CD14-positive monocyte (primary cell): ENCODE results near the gene IFT122. TPM values are rescaled to one million over a fixed set of nuclear protein-coding genes. Genes with fewer than 3 reads are reported as not detected.

Experiments used
- DNase-seq, 3 donors: peaks; one replicate each; pipeline ENCODE4 v3.0.0-alpha.2; 2011 to 2022
- H2AFZ ChIP-seq: 2 replicates; pipeline ENCODE4 v1.6.0; 2012; ENCODE audit warnings: mild to moderate bottlenecking, low read depth, low read length, inconsistent platforms; ENCODE audit not compliant: insufficient read depth, poor library complexity, severe bottlenecking
- H3K27ac ChIP-seq, 2 donors: 1 replicate in 1 of 2; 2 replicates in 1 of 2; pipeline ENCODE4 v1.5.1; 2012 to 2013; ENCODE audit warnings: low read length in 2 of 2, control low read depth in 1 of 2, inconsistent platforms in 1 of 2, low read depth in 1 of 2, mild to moderate bottlenecking in 1 of 2
- H3K27me3 ChIP-seq, 2 donors: one replicate each; pipeline versions ENCODE4 v1.6.0 to v1.6.1; 2011 to 2013; ENCODE audit warnings: low read length in 2 of 2; ENCODE audit not compliant: control insufficient read depth in 2 of 2, insufficient read depth in 2 of 2
- H3K36me3 ChIP-seq, 2 donors: replicated peaks in 1 of 2; 1 replicate in 1 of 2; 2 replicates in 1 of 2; pipeline versions ENCODE4 v1.5.1 to v1.6.1; 2012 to 2013; ENCODE audit warnings: low read length in 2 of 2, control low read depth in 1 of 2, inconsistent platforms in 1 of 2, mild to moderate bottlenecking in 1 of 2; ENCODE audit not compliant: insufficient read depth in 2 of 2, control insufficient read depth in 1 of 2
- H3K4me1 ChIP-seq, 2 donors: 1 replicate in 1 of 2; 2 replicates in 1 of 2; pipeline versions ENCODE4 v1.5.1 to v1.6.1; 2012 to 2013; ENCODE audit warnings: low read length in 2 of 2, control low read depth in 1 of 2, inconsistent platforms in 1 of 2, mild to moderate bottlenecking in 1 of 2, moderate library complexity in 1 of 2; ENCODE audit not compliant: insufficient read depth in 2 of 2, control insufficient read depth in 1 of 2
- H3K4me2 ChIP-seq: replicated peaks from 2 replicates; pipeline ENCODE3; 2012; ENCODE audit warnings: low read length, moderate library complexity, mild to moderate bottlenecking; ENCODE audit not compliant: poor library complexity, severe bottlenecking; ENCODE audit errors: extremely low read depth
- H3K4me3 ChIP-seq, 3 experiments: fragments of 200-600 bp in 1 of 3; sonication (generic) in 1 of 3; replicated peaks in 1 of 3; 1 replicate in 2 of 3; 2 replicates in 1 of 3; pipeline ENCODE4 v1.5.1; 2011 to 2013; ENCODE audit warnings: low read length in 3 of 3, mild to moderate bottlenecking in 3 of 3, control low read depth in 2 of 3, low read depth in 2 of 3, inconsistent platforms in 1 of 3, moderate library complexity in 1 of 3
- H3K79me2 ChIP-seq: 2 replicates; pipeline ENCODE4 v1.6.0; 2012; ENCODE audit warnings: mild to moderate bottlenecking, control low read depth, inconsistent platforms, low read length, moderate library complexity; ENCODE audit not compliant: insufficient read depth
- H3K9ac ChIP-seq: 2 replicates; pipeline ENCODE4 v1.6.0; 2017; ENCODE audit warnings: low read length, mild to moderate bottlenecking; ENCODE audit not compliant: insufficient read depth, poor library complexity, severe bottlenecking
- H3K9me3 ChIP-seq, 2 donors: replicated peaks in 1 of 2; 1 replicate in 1 of 2; 2 replicates in 1 of 2; pipeline versions ENCODE4 v1.5.1 to v1.6.1; 2012 to 2013; ENCODE audit warnings: low read length in 2 of 2, control low read depth in 1 of 2; ENCODE audit not compliant: control insufficient read depth in 1 of 2, insufficient read depth in 1 of 2
- H4K20me1 ChIP-seq: 2 replicates; pipeline ENCODE4 v1.6.0; 2012; ENCODE audit warnings: mild to moderate bottlenecking, low read length, control low read depth, moderate library complexity; ENCODE audit not compliant: insufficient read depth
- H3K27ac Mint-ChIP-seq, 7 donors: one replicate each; pipeline ENCODE4 v1.8.0; 2020; ENCODE audit warnings: mild to moderate bottlenecking in 7 of 7, mixed read lengths in 7 of 7, moderate library complexity in 6 of 7, inconsistent platforms in 2 of 7
- H3K27me3 Mint-ChIP-seq, 3 donors: one replicate each; pipeline ENCODE4 v1.8.0; 2021 to 2022; ENCODE audit warnings: low read depth in 3 of 3, mild to moderate bottlenecking in 3 of 3, mixed read lengths in 3 of 3, moderate library complexity in 3 of 3, inconsistent platforms in 1 of 3
- H3K36me3 Mint-ChIP-seq, 2 donors: one replicate each; pipeline ENCODE4 v1.8.0; 2020; ENCODE audit warnings: mixed read lengths in 2 of 2, inconsistent platforms in 1 of 2, mild to moderate bottlenecking in 1 of 2
- H3K4me1 Mint-ChIP-seq: one replicate; pipeline ENCODE4 v1.8.0; 2020; ENCODE audit warnings: mild to moderate bottlenecking, mixed read lengths
- H3K4me3 Mint-ChIP-seq, 2 donors: one replicate each; pipeline ENCODE4 v1.8.0; 2020; ENCODE audit warnings: mild to moderate bottlenecking in 2 of 2, mixed read lengths in 2 of 2, moderate library complexity in 1 of 2
- H3K9me3 Mint-ChIP-seq, 7 donors: one replicate each; pipeline ENCODE4 v1.8.0; 2020 to 2022; ENCODE audit warnings: mixed read lengths in 7 of 7, mild to moderate bottlenecking in 6 of 7, moderate library complexity in 6 of 7, inconsistent platforms in 2 of 7
- WGBS: methylation state at CpG from one replicate; pipeline ENCODE4 v1.1.5; 2013; ENCODE audit warnings: missing lambda C conversion rate; ENCODE audit not compliant: insufficient coverage; 5-methylcytosine and 5-hydroxymethylcytosine counted together
- intact Hi-C, 2 donors: fragments of 100-400 bp; cut with micrococcal nuclease; formaldehyde crosslinking; loops; one replicate each; pipeline versions ENCODE4 v1.15.0 to v1.15.1; 2023
- polyA plus RNA-seq, 3 donors: library from polyadenylated mRNA; depleted of rRNA in 1 of 3; unstranded in 2 of 3; stranded (reverse) in 1 of 3; fragments of 300-500 nt in 2 of 3; fragments of >200 nt in 1 of 3; fragmentation: Illumina TruSeq in 2 of 3; gene quantifications; 1 replicate in 2 of 3; 2 replicates in 1 of 3; pipeline ENCODE4 v1.2.3, GENCODE V29; 2012 to 2021
- TF ChIP-seq, protein P1 (sequence below): fragments of 200-600 bp; IDR thresholded peaks from one replicate; pipeline ENCODE4 v1.8.0; 2022; ENCODE audit warnings: antibody characterized with exemption, mild to moderate bottlenecking

IFT122 gene
- polyA plus RNA-seq, 3 donors = 3.3 to 12.2 (median 3.6) TPM

DNA sequence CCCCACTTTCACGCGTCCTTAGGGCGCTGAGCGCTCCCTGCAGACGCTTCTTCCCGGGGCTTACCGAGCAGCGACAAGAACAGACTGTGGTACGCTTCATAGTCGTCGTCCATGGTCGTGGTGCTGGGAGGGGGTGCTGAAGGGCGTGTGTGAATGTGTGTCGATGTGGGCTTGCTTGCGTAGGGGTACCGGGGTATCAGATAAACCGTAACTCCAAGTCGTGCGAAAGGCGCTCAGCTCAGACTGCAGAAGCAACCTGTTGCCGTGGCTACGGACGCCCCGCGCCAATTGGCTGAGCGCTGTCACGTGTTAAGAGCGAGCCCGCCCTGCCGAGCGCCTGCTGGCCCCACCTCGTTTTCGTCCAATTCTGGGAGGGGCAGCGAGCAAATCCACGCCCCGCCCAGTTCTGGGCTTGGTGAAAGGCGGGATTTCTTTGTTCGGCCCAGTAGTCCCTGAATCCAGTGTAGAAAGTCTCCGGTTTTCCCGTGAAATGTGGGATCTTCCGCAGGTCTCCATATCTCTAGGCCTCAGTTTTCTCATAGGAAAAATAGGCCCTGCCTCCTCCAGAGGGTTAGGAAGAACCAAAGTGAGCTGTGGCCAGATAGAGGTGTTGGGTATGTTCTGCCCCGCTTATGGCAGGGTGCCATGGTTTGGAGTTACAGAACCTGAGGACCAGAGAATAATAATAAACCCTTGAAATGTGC lies 11.5 kb upstream of the IFT122 start, which contains the start of gene EFCAB12:
Gene EFCAB12 (minus strand): TSS at position 261 of the 704 bp plus-strand sequence. CDS start 148 bp downstream, at position 113.
- H3K9ac ChIP-seq = no peak within 1 kb of the TSS

DNA sequence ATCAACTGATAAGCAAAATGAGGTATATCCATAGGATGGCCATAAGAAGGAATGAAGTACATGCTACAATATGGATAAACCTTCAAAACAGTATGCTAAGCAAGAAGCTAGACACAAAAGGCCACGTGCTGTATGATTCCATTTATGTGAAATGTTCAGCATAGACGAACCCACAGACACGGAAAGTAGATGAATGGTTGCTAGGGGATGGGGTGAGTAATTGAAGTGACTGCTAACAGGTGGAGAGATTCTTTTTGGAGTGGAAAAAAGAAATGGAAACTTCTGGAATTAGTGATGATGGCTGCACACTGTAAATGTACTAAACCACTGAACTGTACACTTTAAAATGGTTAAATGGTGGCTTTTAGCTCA lies 11.0 kb upstream of the IFT122 start:
- peaks cover 13% of the 10 kb centered on the region for H3K79me2 ChIP-seq
- H3K9me3 ChIP-seq = peaks cover 7 to 16% of the 10 kb centered on the region in 2 donors
- TF ChIP-seq, protein P1, sequence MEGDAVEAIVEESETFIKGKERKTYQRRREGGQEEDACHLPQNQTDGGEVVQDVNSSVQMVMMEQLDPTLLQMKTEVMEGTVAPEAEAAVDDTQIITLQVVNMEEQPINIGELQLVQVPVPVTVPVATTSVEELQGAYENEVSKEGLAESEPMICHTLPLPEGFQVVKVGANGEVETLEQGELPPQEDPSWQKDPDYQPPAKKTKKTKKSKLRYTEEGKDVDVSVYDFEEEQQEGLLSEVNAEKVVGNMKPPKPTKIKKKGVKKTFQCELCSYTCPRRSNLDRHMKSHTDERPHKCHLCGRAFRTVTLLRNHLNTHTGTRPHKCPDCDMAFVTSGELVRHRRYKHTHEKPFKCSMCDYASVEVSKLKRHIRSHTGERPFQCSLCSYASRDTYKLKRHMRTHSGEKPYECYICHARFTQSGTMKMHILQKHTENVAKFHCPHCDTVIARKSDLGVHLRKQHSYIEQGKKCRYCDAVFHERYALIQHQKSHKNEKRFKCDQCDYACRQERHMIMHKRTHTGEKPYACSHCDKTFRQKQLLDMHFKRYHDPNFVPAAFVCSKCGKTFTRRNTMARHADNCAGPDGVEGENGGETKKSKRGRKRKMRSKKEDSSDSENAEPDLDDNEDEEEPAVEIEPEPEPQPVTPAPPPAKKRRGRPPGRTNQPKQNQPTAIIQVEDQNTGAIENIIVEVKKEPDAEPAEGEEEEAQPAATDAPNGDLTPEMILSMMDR = no peak
- H3K4me2 ChIP-seq = peak overlapping the region; percentile 97
- no peak overlapping the region for H2AFZ ChIP-seq
- no peak overlapping the region for H3K9ac ChIP-seq
- Mint-ChIP-seq H3K27me3 (peaks cover 0 to 7% (median 4%) of the 10 kb centered on the region in 3 donors), H3K36me3 (peaks cover 41 to 61% of the 10 kb centered on the region in 2 donors), H3K9me3 (peaks cover 10 to 18% (median 15%) of the 10 kb centered on the region in 7 donors), H3K27ac (peak overlapping the region in 6 of 7 donors; percentile 37 to 78 (median 64)), H3K4me3 (no peak overlapping the region), H3K4me1 (peaks cover 25% of the 10 kb centered on the region)
- DNase-seq = no peak
- H3K4me1 ChIP-seq = peaks cover 22% of the 10 kb centered on the region in 2 donors
- WGBS = 90% methylated on average over 3 of the region's 3 CpGs
- peaks cover 40 to 48% of the 10 kb centered on the region in 2 donors for H3K36me3 ChIP-seq
- peak overlapping the region in 1 of 3 experiments; percentile 77 for H3K4me3 ChIP-seq
- H3K27ac ChIP-seq = no peak overlapping the region
- H3K27me3 ChIP-seq = no peaks in the 10 kb centered on the region
- peaks cover 18% of the 10 kb centered on the region for H4K20me1 ChIP-seq
- intact Hi-C loops = no loop called here

More for the DNA sequence above, 11.5 kb upstream of the IFT122 start, which contains the start of gene EFCAB12:
- peaks cover 8% of the 10 kb centered on the region for H3K79me2 ChIP-seq
- H2AFZ ChIP-seq = peak within 1 kb of the TSS; percentile 72
- Mint-ChIP-seq H3K27ac (peak within 1 kb of the TSS; percentile 37 to 82 (median 73)), H3K4me3 (peak within 1 kb of the TSS; percentile 85 to 96), H3K9me3 (peaks cover 10 to 18% (median 16%) of the 10 kb centered on the region in 7 donors), H3K27me3 (peaks cover 0 to 7% (median 4%) of the 10 kb centered on the region in 3 donors), H3K4me1 (peaks cover 31% of the 10 kb centered on the region), H3K36me3 (peaks cover 36 to 55% of the 10 kb centered on the region in 2 donors)
- no peaks in the 10 kb centered on the region for H3K27me3 ChIP-seq
- peak within 1 kb of the TSS; percentile 97 for H3K4me2 ChIP-seq
- H3K9me3 ChIP-seq = peaks cover 7 to 18% of the 10 kb centered on the region in 2 donors
- H3K4me1 ChIP-seq = peaks cover 27% of the 10 kb centered on the region in 2 donors
- H3K4me3 ChIP-seq = peak within 1 kb of the TSS; percentile 37 to 77 (median 37)
- H3K27ac ChIP-seq = no peak within 1 kb of the TSS
- TF ChIP-seq, protein P1 = no peak
- 4% methylated on average over 34 of the region's 42 CpGs for WGBS
- peaks cover 12% of the 10 kb centered on the region for H4K20me1 ChIP-seq
- intact Hi-C loops = no loop called here
- H3K36me3 ChIP-seq = peaks cover 35 to 43% of the 10 kb centered on the region in 2 donors
- DNase-seq = peak; percentile 84 to 90 (median 85)
